Measurements from ENCODE around the gene RFTN1.

Gene RFTN1

GRCh38 chr3:16538507-16538906 lies 25.0 kb upstream of the RFTN1 start:
- TF ChIP-seq CTCF (IDR thresholded peaks at IDR 0.05; ENCODE audit: low read depth, low read length), result no peak
- H3K4me3 ChIP-seq (ENCODE audit: low read depth, low read length), result no peak overlapping the region

GRCh38 chr3:16536996-16537395 lies 23.5 kb upstream of the RFTN1 start:
- no peak overlapping the region for H3K4me3 ChIP-seq (ENCODE audit: low read depth, low read length)
- no peak for TF ChIP-seq CTCF (IDR thresholded peaks at IDR 0.05; ENCODE audit: low read depth, low read length)

GRCh38 chr3:16536344-16536663 lies 22.8 kb upstream of the RFTN1 start:
- no peak for TF ChIP-seq CTCF (IDR thresholded peaks at IDR 0.05; ENCODE audit: low read depth, low read length)
- no peak overlapping the region for H3K4me3 ChIP-seq (ENCODE audit: low read depth, low read length)

- H3K4me3 ChIP-seq (ENCODE audit: low read depth, low read length), result no peak overlapping the region
- no peak for TF ChIP-seq CTCF (IDR thresholded peaks at IDR 0.05; ENCODE audit: low read depth, low read length)
These were observed 21.3 kb upstream of the RFTN1 start for GRCh38 chr3:16534640-16535262.

- TF ChIP-seq CTCF (IDR thresholded peaks at IDR 0.05; ENCODE audit: low read depth, low read length), result no peak
- no peak overlapping the region for H3K4me3 ChIP-seq (ENCODE audit: low read depth, low read length)
These were observed 20.6 kb upstream of the RFTN1 start for GRCh38 chr3:16533928-16534574.

- no peak for TF ChIP-seq CTCF (IDR thresholded peaks at IDR 0.05; ENCODE audit: low read depth, low read length)
- H3K4me3 ChIP-seq (ENCODE audit: low read depth, low read length), result no peak overlapping the region
These were observed 15.8 kb upstream of the RFTN1 start for GRCh38 chr3:16529264-16529663.

- no peak overlapping the region for H3K4me3 ChIP-seq (ENCODE audit: low read depth, low read length)
- no peak for TF ChIP-seq CTCF (IDR thresholded peaks at IDR 0.05; ENCODE audit: low read depth, low read length)
These were observed 15.1 kb upstream of the RFTN1 start for GRCh38 chr3:16528581-16528993.

All from WI38 (cell line).